Measurements from ENCODE around the gene MGAT3.

Gene MGAT3

GRCh38 chr22:39470451-39471291, 13.9 kb downstream of the MGAT3 start:
- Histone ChIP-seq H3K4me3 (ENCODE audit: insufficient read depth, low read depth, low read length) (no peak overlapping the region), H3K27ac (ENCODE audit: insufficient read depth, low read depth, low read length, poor library complexity, severe bottlenecking) (no peak overlapping the region), H3K36me3 (ENCODE audit: control insufficient read depth, insufficient read depth, low read length) (no peaks in the 10 kb centered on the region), H3K27me3 (ENCODE audit: control insufficient read depth, insufficient read depth, low read length, poor library complexity, severe bottlenecking) (no peaks in the 10 kb centered on the region), H3K4me1 (ENCODE audit: control insufficient read depth, insufficient read depth, low read length) (peaks cover 73% of the 10 kb centered on the region), H3K9me3 (ENCODE audit: control insufficient read depth, low read length) (no peaks in the 10 kb centered on the region)
- WGBS, 2 experiments: 53 to 56% methylated on average over 16 of the region's 16 CpGs

DNA sequence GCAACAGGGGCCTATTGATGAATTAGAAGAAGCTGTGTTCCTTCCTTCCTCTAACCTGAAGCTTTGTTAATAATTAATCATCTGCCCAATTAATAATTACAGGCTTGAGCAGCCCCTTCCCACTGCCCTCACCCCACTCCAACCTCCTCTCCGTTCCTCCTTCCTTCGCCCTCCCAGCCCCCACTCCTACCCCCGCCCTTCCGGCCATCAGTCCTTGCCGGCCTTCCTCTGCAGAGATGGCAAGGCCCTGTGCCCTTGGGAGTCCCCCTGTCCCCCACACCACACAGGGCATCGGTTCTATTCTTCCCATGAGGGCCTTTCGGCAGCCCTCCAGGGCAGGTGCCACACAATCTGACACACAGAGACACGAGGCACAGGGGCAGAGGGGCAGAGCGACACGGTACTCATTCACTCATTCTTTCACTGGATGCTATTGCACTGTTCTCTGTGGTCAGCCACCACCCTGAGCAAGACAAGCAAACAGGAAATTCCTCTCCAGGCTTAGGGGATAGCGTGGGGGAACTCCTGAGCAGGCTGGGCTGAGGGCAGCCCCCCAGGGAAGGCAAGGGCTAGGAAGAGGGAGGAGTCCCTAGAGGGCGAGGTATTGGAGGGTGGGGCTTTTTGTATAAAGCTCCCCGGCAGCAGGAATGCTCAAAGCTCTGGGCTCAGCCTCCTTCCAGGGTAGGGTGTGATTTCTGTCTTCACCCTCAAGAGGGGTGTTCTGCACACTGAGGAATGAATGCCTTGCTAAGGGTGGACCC, 14.7 kb downstream of the MGAT3 start:
- H3K27ac ChIP-seq (ENCODE audit: insufficient read depth, low read depth, low read length, poor library complexity, severe bottlenecking): no peak overlapping the region
- WGBS, 2 experiments: 35 to 45% methylated on average over 13 of the region's 13 CpGs
- no peaks in the 10 kb centered on the region for H3K9me3 ChIP-seq (ENCODE audit: control insufficient read depth, low read length)
- H3K36me3 ChIP-seq (ENCODE audit: control insufficient read depth, insufficient read depth, low read length): no peaks in the 10 kb centered on the region
- peak overlapping the region; percentile 0 for H3K4me3 ChIP-seq (ENCODE audit: insufficient read depth, low read depth, low read length)
- no peaks in the 10 kb centered on the region for H3K27me3 ChIP-seq (ENCODE audit: control insufficient read depth, insufficient read depth, low read length, poor library complexity, severe bottlenecking)
- H3K4me1 ChIP-seq (ENCODE audit: control insufficient read depth, insufficient read depth, low read length): peaks cover 73% of the 10 kb centered on the region

GRCh38 chr22:39472570-39473556, 16.1 kb downstream of the MGAT3 start:
- no peaks in the 10 kb centered on the region for H3K36me3 ChIP-seq (ENCODE audit: control insufficient read depth, insufficient read depth, low read length)
- WGBS, 2 experiments: 76 to 77% methylated on average over 19 of the region's 19 CpGs
- H3K4me1 ChIP-seq (ENCODE audit: control insufficient read depth, insufficient read depth, low read length): peaks cover 73% of the 10 kb centered on the region
- H3K9me3 ChIP-seq (ENCODE audit: control insufficient read depth, low read length): no peaks in the 10 kb centered on the region
- no peak overlapping the region for H3K4me3 ChIP-seq (ENCODE audit: insufficient read depth, low read depth, low read length)
- no peaks in the 10 kb centered on the region for H3K27me3 ChIP-seq (ENCODE audit: control insufficient read depth, insufficient read depth, low read length, poor library complexity, severe bottlenecking)
- no peak overlapping the region for H3K27ac ChIP-seq (ENCODE audit: insufficient read depth, low read depth, low read length, poor library complexity, severe bottlenecking)

DNA sequence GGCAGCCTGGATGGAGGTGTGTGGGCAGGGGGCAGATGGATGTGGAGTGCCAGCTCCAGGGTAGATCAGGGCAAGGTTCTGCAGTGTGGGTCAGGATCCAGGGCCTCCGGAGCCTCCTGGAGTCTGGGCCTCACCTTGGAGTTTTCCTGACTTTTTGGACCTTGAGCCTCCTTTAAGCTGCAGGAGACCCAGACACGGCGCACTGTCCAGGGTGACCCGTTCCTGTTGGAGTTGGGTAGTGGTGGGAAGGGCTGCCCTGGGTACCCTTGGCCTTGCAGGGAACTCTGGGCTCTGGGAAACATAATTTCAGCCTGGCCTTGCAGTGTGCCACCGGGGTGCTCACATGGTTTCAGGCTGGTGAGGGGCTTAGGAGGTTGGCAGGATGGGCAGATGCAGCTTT, 17.0 kb downstream of the MGAT3 start:
- H3K27me3 ChIP-seq (ENCODE audit: control insufficient read depth, insufficient read depth, low read length, poor library complexity, severe bottlenecking): no peaks in the 10 kb centered on the region
- no peaks in the 10 kb centered on the region for H3K9me3 ChIP-seq (ENCODE audit: control insufficient read depth, low read length)
- no peak overlapping the region for H3K27ac ChIP-seq (ENCODE audit: insufficient read depth, low read depth, low read length, poor library complexity, severe bottlenecking)
- H3K4me3 ChIP-seq (ENCODE audit: insufficient read depth, low read depth, low read length): no peak overlapping the region
- peaks cover 73% of the 10 kb centered on the region for H3K4me1 ChIP-seq (ENCODE audit: control insufficient read depth, insufficient read depth, low read length)
- WGBS, 2 experiments: 93 to 97% methylated on average over 5 of the region's 5 CpGs
- no peaks in the 10 kb centered on the region for H3K36me3 ChIP-seq (ENCODE audit: control insufficient read depth, insufficient read depth, low read length)

- peak overlapping the region; percentile 48 for H3K27ac ChIP-seq (ENCODE audit: insufficient read depth, low read depth, low read length, poor library complexity, severe bottlenecking)
Observed at GRCh38 chr22:39474351-39475111, 17.7 kb downstream of the MGAT3 start.

GRCh38 chr22:39475337-39475736, 18.5 kb downstream of the MGAT3 start:
- no peaks in the 10 kb centered on the region for H3K27me3 ChIP-seq (ENCODE audit: control insufficient read depth, insufficient read depth, low read length, poor library complexity, severe bottlenecking)
- 83 to 85% methylated on average over 9 of the region's 9 CpGs for WGBS, 2 experiments
- no peak overlapping the region for H3K27ac ChIP-seq (ENCODE audit: insufficient read depth, low read depth, low read length, poor library complexity, severe bottlenecking)
- no peak overlapping the region for H3K4me3 ChIP-seq (ENCODE audit: insufficient read depth, low read depth, low read length)
- no peaks in the 10 kb centered on the region for H3K9me3 ChIP-seq (ENCODE audit: control insufficient read depth, low read length)
- H3K36me3 ChIP-seq (ENCODE audit: control insufficient read depth, insufficient read depth, low read length): no peaks in the 10 kb centered on the region
- H3K4me1 ChIP-seq (ENCODE audit: control insufficient read depth, insufficient read depth, low read length): peaks cover 58% of the 10 kb centered on the region

More at GRCh38 chr22:39474351-39475111, 17.7 kb downstream of the MGAT3 start:
- peaks cover 66% of the 10 kb centered on the region for H3K4me1 ChIP-seq (ENCODE audit: control insufficient read depth, insufficient read depth, low read length)
- H3K9me3 ChIP-seq (ENCODE audit: control insufficient read depth, low read length): no peaks in the 10 kb centered on the region
- H3K36me3 ChIP-seq (ENCODE audit: control insufficient read depth, insufficient read depth, low read length): no peaks in the 10 kb centered on the region
- H3K27me3 ChIP-seq (ENCODE audit: control insufficient read depth, insufficient read depth, low read length, poor library complexity, severe bottlenecking): no peaks in the 10 kb centered on the region
- no peak overlapping the region for H3K4me3 ChIP-seq (ENCODE audit: insufficient read depth, low read depth, low read length)
- 65 to 72% methylated on average over 10 to 11 of the region's 11 CpGs for WGBS, 2 experiments

- peaks cover 53% of the 10 kb centered on the region for H3K4me1 ChIP-seq (ENCODE audit: control insufficient read depth, insufficient read depth, low read length)
- no peak overlapping the region for H3K4me3 ChIP-seq (ENCODE audit: insufficient read depth, low read depth, low read length)
- no peaks in the 10 kb centered on the region for H3K36me3 ChIP-seq (ENCODE audit: control insufficient read depth, insufficient read depth, low read length)
- H3K27ac ChIP-seq (ENCODE audit: insufficient read depth, low read depth, low read length, poor library complexity, severe bottlenecking): peak overlapping the region; percentile 26
- no peaks in the 10 kb centered on the region for H3K9me3 ChIP-seq (ENCODE audit: control insufficient read depth, low read length)
- 62 to 64% methylated on average over 3 of the region's 3 CpGs for WGBS, 2 experiments
- no peaks in the 10 kb centered on the region for H3K27me3 ChIP-seq (ENCODE audit: control insufficient read depth, insufficient read depth, low read length, poor library complexity, severe bottlenecking)
Observed at GRCh38 chr22:39475902-39476301, 19.1 kb downstream of the MGAT3 start.

DNA sequence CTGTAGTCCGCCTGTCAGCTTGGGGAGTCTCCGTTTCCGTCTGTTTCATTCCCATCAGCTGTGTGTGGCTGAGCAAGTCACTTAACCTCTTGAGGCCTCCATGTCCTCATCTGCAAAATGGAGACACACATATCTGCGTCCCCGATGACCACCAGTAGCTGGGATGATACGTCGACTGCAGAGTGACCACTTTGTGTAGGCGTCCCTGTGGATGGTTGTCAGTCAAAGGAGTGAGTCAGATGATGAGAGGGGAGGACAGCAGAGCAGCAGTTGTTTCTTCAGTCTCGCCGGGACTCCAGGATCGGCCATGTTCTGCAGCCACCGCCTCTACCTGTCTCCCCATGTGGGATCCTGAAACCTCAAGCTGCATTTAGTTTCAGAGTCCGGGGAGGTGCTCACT, 19.9 kb downstream of the MGAT3 start:
- Histone ChIP-seq H3K4me3 (ENCODE audit: insufficient read depth, low read depth, low read length) (no peak overlapping the region), H3K36me3 (ENCODE audit: control insufficient read depth, insufficient read depth, low read length) (no peaks in the 10 kb centered on the region), H3K9me3 (ENCODE audit: control insufficient read depth, low read length) (no peaks in the 10 kb centered on the region), H3K27ac (ENCODE audit: insufficient read depth, low read depth, low read length, poor library complexity, severe bottlenecking) (no peak overlapping the region), H3K27me3 (ENCODE audit: control insufficient read depth, insufficient read depth, low read length, poor library complexity, severe bottlenecking) (no peaks in the 10 kb centered on the region), H3K4me1 (ENCODE audit: control insufficient read depth, insufficient read depth, low read length) (peaks cover 45% of the 10 kb centered on the region)
- WGBS, 2 experiments: 88 to 90% methylated on average over 13 of the region's 13 CpGs

DNA sequence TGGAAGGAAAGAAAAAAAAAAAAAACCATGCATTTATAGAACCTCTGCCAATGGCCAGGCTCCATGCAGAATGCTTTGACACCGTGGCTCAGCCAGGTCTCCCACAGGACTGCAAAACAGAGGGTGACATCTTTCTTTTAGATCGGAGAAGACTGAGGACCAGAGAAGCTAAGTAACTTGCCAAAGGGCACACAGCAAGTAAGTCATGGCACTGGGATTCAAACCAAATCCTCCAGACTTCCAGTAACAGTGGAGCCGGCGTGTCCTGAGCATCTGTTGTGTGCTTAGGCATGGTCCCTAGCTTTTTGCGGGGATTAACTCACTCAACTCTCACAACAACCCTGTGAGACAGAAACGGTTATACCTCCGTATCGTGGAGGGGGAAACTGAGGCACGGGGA, 20.7 kb downstream of the MGAT3 start:
- no peaks in the 10 kb centered on the region for H3K9me3 ChIP-seq (ENCODE audit: control insufficient read depth, low read length)
- H3K4me1 ChIP-seq (ENCODE audit: control insufficient read depth, insufficient read depth, low read length): peaks cover 36% of the 10 kb centered on the region
- no peaks in the 10 kb centered on the region for H3K27me3 ChIP-seq (ENCODE audit: control insufficient read depth, insufficient read depth, low read length, poor library complexity, severe bottlenecking)
- 93 to 94% methylated on average over 9 of the region's 9 CpGs for WGBS, 2 experiments
- H3K36me3 ChIP-seq (ENCODE audit: control insufficient read depth, insufficient read depth, low read length): no peaks in the 10 kb centered on the region
- H3K27ac ChIP-seq (ENCODE audit: insufficient read depth, low read depth, low read length, poor library complexity, severe bottlenecking): no peak overlapping the region
- H3K4me3 ChIP-seq (ENCODE audit: insufficient read depth, low read depth, low read length): no peak overlapping the region
